HepG2 (cell line): ENCODE data around the gene MPI. TPM values are rescaled to one million over a fixed set of nuclear protein-coding genes. Genes with fewer than 3 reads are reported as not detected.

Experiments used
- ATAC-seq: fragments of 200-7000 bp; cut with Tn5 transposase; 3 replicates; pipeline ENCODE4 v1.9.1; 2020; ENCODE audit warnings: mild to moderate bottlenecking, moderate library complexity
- BruUV-seq: library from RNA; stranded (reverse); fragments of 400-500 nt; replicated peaks from 2 replicates; lab custom pipeline; 2021; lab: Mats Ljungman, UMichigan
- CTCF ChIA-PET: fragments of 300-600 bp; formaldehyde crosslinking; extraction: SDS; loops from one replicate; lab custom pipeline; 2021; ENCODE audit warnings: low total read pairs, inconsistent platforms, low intra/inter-chr PET ratio; lab: Yijun Ruan, JAX
- POLR2A ChIA-PET: fragments of 350-600 bp; sonication (Branson Sonifier 250); formaldehyde crosslinking; loops from one replicate; lab custom pipeline; 2020; ENCODE audit warnings: antibody characterized with exemption, inconsistent platforms; lab: Yijun Ruan, JAX
- DNase-seq: peaks from one replicate; pipeline ENCODE4 v3.0.0-alpha.2; 2015; ENCODE audit warnings: low spot score
- FAIRE-seq: peaks from 3 replicates; lab custom pipeline; 2011; peaks lifted over from hg19 to GRCh38; lab: Jason Lieb, UNC
- H2AFZ ChIP-seq: one replicate; pipeline ENCODE4 v1.6.1; 2011; ENCODE audit warnings: low read length, inconsistent platforms
- H3K27ac ChIP-seq: fragments of 300-600 bp; 3 replicates; pipeline ENCODE4 v1.8.0; 2011; ENCODE audit warnings: mixed run types, mild to moderate bottlenecking, mixed read lengths, low read length, inconsistent platforms; ENCODE audit not compliant: insufficient read depth; ENCODE audit errors: extremely low read length
- H3K27me3 ChIP-seq, 2 experiments: fragments of 200-600 bp in 1 of 2; 2 replicates in 1 of 2; 3 replicates in 1 of 2; pipeline versions ENCODE4 v1.6.0 to v1.8.0; 2011; ENCODE audit warnings: low read length in 2 of 2, mild to moderate bottlenecking in 2 of 2, moderate library complexity in 2 of 2, inconsistent platforms in 1 of 2; ENCODE audit not compliant: insufficient read depth in 2 of 2, control insufficient read depth in 1 of 2
- H3K36me3 ChIP-seq, 2 experiments: fragments of 200-600 bp in 1 of 2; replicated peaks in 1 of 2; 2 replicates in 1 of 2; 3 replicates in 1 of 2; pipeline versions ENCODE4 v1.5.1 to v1.8.0; 2011; ENCODE audit warnings: low read length in 2 of 2, inconsistent platforms in 1 of 2; ENCODE audit not compliant: insufficient read depth in 2 of 2, control insufficient read depth in 1 of 2
- H3K4me1 ChIP-seq: 2 replicates; pipeline ENCODE4 v1.5.1; 2012; ENCODE audit warnings: low read length, inconsistent platforms; ENCODE audit not compliant: insufficient read depth
- H3K4me2 ChIP-seq: 2 replicates; pipeline ENCODE4 v1.6.0; 2011; ENCODE audit warnings: low read depth, low read length, inconsistent platforms
- H3K4me3 ChIP-seq, 3 experiments: fragments of 200-600 bp in 1 of 3; sonication (generic), shearing (Covaris generic) in 1 of 3; replicated peaks in 1 of 3; 2 replicates each; pipeline ENCODE4 v1.5.1; 2011 to 2016; ENCODE audit warnings: low read length in 3 of 3, inconsistent platforms in 2 of 3, low read depth in 2 of 3, mild to moderate bottlenecking in 2 of 3, control low read depth in 1 of 3, mixed read lengths in 1 of 3; ENCODE audit not compliant: insufficient read depth in 1 of 3
- H3K79me2 ChIP-seq: one replicate; pipeline ENCODE4 v1.6.1; 2011; ENCODE audit warnings: low read length, inconsistent platforms; ENCODE audit not compliant: insufficient read depth
- H3K9ac ChIP-seq: 2 replicates; pipeline ENCODE4 v1.6.0; 2011; ENCODE audit warnings: mild to moderate bottlenecking, low read depth, low read length, inconsistent platforms; ENCODE audit not compliant: insufficient read depth
- H3K9me3 ChIP-seq: 2 replicates; pipeline ENCODE4 v1.5.1; 2012; ENCODE audit warnings: mild to moderate bottlenecking, low read length
- H4K20me1 ChIP-seq: 2 replicates; pipeline ENCODE4 v1.6.0; 2011; ENCODE audit warnings: inconsistent platforms, mild to moderate bottlenecking, low read length, moderate library complexity; ENCODE audit not compliant: insufficient read depth
- MXD1 ChIP-seq: sonication (generic); formaldehyde crosslinking; IDR thresholded peaks from 2 replicates; pipeline ENCODE4 v1.4.0; 2020; ENCODE audit warnings: mild to moderate bottlenecking, missing genetic modification reagents
- PTBP1 ChIP-seq: fragments of 200-400 bp; formaldehyde crosslinking; IDR thresholded peaks from 2 replicates; pipeline ENCODE4 v1.6.1; 2018; ENCODE audit warnings: low read length, low read depth; ENCODE audit not compliant: poor library complexity, severe bottlenecking
- ZNF136 ChIP-seq: sonication (generic); formaldehyde crosslinking; IDR thresholded peaks from 2 replicates; pipeline ENCODE4 v1.8.1; 2022; ENCODE audit warnings: low read depth, mild to moderate bottlenecking, moderate library complexity, missing genetic modification reagents
- ZNF224 ChIP-seq: sonication (generic); formaldehyde crosslinking; IDR thresholded peaks from 2 replicates; pipeline ENCODE4 v1.5.0; 2020; ENCODE audit warnings: mild to moderate bottlenecking, missing genetic modification reagents
- ZNF337 ChIP-seq: sonication (generic); formaldehyde crosslinking; IDR thresholded peaks from 2 replicates; pipeline ENCODE4 v1.5.1; 2020; ENCODE audit warnings: missing genetic modification reagents, low read depth, mild to moderate bottlenecking, borderline replicate concordance
- ZNF530 ChIP-seq: sonication (generic); formaldehyde crosslinking; IDR thresholded peaks from 2 replicates; pipeline ENCODE4 v1.5.0; 2020; ENCODE audit warnings: low read depth, mild to moderate bottlenecking, missing genetic modification reagents
- ZNF879 ChIP-seq: sonication (generic); formaldehyde crosslinking; IDR thresholded peaks from 2 replicates; pipeline ENCODE4 v1.8.1; 2023; ENCODE audit warnings: missing genetic modification reagents
- WGBS: methylation state at CpG from one replicate; pipeline ENCODE4 v1.1.6; 2017; ENCODE audit warnings: low lambda C conversion rate; 5-methylcytosine and 5-hydroxymethylcytosine counted together
- in situ Hi-C: cut with HindIII; loops from 2 replicates; pipeline ENCODE4 v1.10.0; 2017; ENCODE audit warnings: low pct_unique_long_range_greater_than_20kb; ENCODE audit not compliant: extremely low pct_ligation_motif_present
- intact Hi-C: fragments of 100-400 bp; cut with micrococcal nuclease; formaldehyde crosslinking; loops from one replicate; pipeline ENCODE4 v1.10.0; 2022; ENCODE audit not compliant: unreplicated experiment
- polyA plus RNA-seq, 8 experiments: library from polyadenylated mRNA; depleted of rRNA in 3 of 8; stranded (reverse) in 7 of 8; unstranded in 1 of 8; fragments of >200 nt; fragmentation: Illumina TruSeq in 4 of 8; extraction: Trizol in 4 of 8; gene quantifications; 2 replicates each; pipeline versions ENCODE4 v1.2.1 to v1.2.3, GENCODE V29; 2011 to 2016; ENCODE audit warnings: low read depth in 4 of 8, missing spikeins in 1 of 8, mixed read lengths in 1 of 8; ENCODE audit not compliant: insufficient read depth in 1 of 8
- total RNA-seq, 5 experiments: library from RNA; depleted of rRNA; stranded (reverse); fragments of >200 nt; fragmentation: Illumina TruSeq; extraction: Trizol; gene quantifications; 2 replicates each; pipeline ENCODE4 v1.2.3, GENCODE V29; 2016; ENCODE audit warnings: low read depth in 1 of 5
- TF ChIP-seq, protein P1 (sequence below): sonication (generic); formaldehyde crosslinking; IDR thresholded peaks from 2 replicates; pipeline ENCODE4 v1.4.0; 2020; ENCODE audit warnings: mild to moderate bottlenecking, missing genetic modification reagents
- TF ChIP-seq, protein P2 (sequence below): sonication (generic); formaldehyde crosslinking; IDR thresholded peaks from 2 replicates; pipeline ENCODE4 v1.4.0; 2020; ENCODE audit warnings: missing genetic modification reagents
- TF ChIP-seq, protein P3 (sequence below): sonication (generic); formaldehyde crosslinking; IDR thresholded peaks from 2 replicates; pipeline ENCODE4 v1.9.0; 2021; ENCODE audit warnings: missing genetic modification reagents, borderline replicate concordance
- TF ChIP-seq, protein P4 (sequence below): sonication (generic); formaldehyde crosslinking; IDR thresholded peaks from 2 replicates; pipeline ENCODE4 v1.5.1; 2020; ENCODE audit warnings: missing genetic modification reagents, mild to moderate bottlenecking, borderline replicate concordance

Gene MPI
- total and polyA plus RNA-seq, 2 of the 13 experiments (the other 11 are each of a cell fraction or from before 2014, with no cell fraction given): 36.9 to 63.5 TPM

DNA sequence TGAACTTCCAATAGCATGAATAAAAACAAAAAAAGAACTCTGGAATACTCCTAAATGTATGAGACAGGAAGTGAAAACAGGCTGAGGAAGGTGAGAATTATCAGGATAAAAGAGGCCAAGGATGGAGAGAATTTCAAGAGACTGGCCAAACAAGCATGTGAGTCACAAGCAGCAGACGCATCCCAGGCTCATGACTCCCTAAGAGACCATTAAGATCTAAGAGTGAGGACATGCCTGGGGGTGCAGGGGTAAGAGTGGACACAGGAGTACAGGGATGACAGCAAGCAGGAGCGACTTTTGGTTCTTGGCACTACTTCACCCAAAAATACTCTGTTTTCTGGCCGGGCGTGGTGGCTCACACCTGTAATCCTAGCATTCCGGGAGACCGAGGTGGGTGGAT, 23.8 kb upstream of the MPI start:
- POLR2A ChIA-PET: interaction anchor here (0.6 kb wide), 1 partner anchor 69 kb away, joined by 4 read pairs; no protein-coding TSS in a partner anchor
- no peak for FAIRE-seq
- BruUV-seq: no TSS peak
- intact Hi-C loops: no loop called here
- Histone ChIP-seq H3K4me1 (peaks cover 68% of the 10 kb centered on the region), H2AFZ (no peak overlapping the region), H3K4me2 (no peak overlapping the region), H3K27ac (no peak overlapping the region), H3K27me3 (no peaks in the 10 kb centered on the region), H3K9ac (no peak overlapping the region), H4K20me1 (peaks cover 16% of the 10 kb centered on the region), H3K4me3 (no peak overlapping the region), H3K36me3 (peaks cover 0 to 3% of the 10 kb centered on the region in 2 experiments), H3K9me3 (no peaks in the 10 kb centered on the region), H3K79me2 (peaks cover 61% of the 10 kb centered on the region)
- CTCF ChIA-PET: no interaction called here
- 86% methylated on average over 6 of the region's 6 CpGs for WGBS
- ATAC-seq: no peak
- in situ Hi-C loops: no loop called here
- DNase-seq: no peak
- TF ChIP-seq, protein P1, sequence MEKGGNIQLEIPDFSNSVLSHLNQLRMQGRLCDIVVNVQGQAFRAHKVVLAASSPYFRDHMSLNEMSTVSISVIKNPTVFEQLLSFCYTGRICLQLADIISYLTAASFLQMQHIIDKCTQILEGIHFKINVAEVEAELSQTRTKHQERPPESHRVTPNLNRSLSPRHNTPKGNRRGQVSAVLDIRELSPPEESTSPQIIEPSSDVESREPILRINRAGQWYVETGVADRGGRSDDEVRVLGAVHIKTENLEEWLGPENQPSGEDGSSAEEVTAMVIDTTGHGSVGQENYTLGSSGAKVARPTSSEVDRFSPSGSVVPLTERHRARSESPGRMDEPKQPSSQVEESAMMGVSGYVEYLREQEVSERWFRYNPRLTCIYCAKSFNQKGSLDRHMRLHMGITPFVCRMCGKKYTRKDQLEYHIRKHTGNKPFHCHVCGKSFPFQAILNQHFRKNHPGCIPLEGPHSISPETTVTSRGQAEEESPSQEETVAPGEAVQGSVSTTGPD (CRISPR knock-in tag): no peak
- no peak for TF ChIP-seq ZNF879 (CRISPR knock-in tag)
- no peak for TF ChIP-seq ZNF337
- no peak for TF ChIP-seq ZNF136
- no peak for TF ChIP-seq PTBP1
- no peak for TF ChIP-seq ZNF224
- TF ChIP-seq MXD1 (CRISPR knock-in tag): no peak
- TF ChIP-seq ZNF530 (CRISPR knock-in tag): no peak
- TF ChIP-seq, protein P2, sequence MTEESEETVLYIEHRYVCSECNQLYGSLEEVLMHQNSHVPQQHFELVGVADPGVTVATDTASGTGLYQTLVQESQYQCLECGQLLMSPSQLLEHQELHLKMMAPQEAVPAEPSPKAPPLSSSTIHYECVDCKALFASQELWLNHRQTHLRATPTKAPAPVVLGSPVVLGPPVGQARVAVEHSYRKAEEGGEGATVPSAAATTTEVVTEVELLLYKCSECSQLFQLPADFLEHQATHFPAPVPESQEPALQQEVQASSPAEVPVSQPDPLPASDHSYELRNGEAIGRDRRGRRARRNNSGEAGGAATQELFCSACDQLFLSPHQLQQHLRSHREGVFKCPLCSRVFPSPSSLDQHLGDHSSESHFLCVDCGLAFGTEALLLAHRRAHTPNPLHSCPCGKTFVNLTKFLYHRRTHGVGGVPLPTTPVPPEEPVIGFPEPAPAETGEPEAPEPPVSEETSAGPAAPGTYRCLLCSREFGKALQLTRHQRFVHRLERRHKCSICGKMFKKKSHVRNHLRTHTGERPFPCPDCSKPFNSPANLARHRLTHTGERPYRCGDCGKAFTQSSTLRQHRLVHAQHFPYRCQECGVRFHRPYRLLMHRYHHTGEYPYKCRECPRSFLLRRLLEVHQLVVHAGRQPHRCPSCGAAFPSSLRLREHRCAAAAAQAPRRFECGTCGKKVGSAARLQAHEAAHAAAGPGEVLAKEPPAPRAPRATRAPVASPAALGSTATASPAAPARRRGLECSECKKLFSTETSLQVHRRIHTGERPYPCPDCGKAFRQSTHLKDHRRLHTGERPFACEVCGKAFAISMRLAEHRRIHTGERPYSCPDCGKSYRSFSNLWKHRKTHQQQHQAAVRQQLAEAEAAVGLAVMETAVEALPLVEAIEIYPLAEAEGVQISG (CRISPR knock-in tag): no peak
- TF ChIP-seq, protein P3, sequence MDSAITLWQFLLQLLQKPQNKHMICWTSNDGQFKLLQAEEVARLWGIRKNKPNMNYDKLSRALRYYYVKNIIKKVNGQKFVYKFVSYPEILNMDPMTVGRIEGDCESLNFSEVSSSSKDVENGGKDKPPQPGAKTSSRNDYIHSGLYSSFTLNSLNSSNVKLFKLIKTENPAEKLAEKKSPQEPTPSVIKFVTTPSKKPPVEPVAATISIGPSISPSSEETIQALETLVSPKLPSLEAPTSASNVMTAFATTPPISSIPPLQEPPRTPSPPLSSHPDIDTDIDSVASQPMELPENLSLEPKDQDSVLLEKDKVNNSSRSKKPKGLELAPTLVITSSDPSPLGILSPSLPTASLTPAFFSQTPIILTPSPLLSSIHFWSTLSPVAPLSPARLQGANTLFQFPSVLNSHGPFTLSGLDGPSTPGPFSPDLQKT (CRISPR knock-in tag): no peak
- TF ChIP-seq, protein P4, sequence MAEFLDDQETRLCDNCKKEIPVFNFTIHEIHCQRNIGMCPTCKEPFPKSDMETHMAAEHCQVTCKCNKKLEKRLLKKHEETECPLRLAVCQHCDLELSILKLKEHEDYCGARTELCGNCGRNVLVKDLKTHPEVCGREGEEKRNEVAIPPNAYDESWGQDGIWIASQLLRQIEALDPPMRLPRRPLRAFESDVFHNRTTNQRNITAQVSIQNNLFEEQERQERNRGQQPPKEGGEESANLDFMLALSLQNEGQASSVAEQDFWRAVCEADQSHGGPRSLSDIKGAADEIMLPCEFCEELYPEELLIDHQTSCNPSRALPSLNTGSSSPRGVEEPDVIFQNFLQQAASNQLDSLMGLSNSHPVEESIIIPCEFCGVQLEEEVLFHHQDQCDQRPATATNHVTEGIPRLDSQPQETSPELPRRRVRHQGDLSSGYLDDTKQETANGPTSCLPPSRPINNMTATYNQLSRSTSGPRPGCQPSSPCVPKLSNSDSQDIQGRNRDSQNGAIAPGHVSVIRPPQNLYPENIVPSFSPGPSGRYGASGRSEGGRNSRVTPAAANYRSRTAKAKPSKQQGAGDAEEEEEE (CRISPR knock-in tag): no peak
